ENCODE measurements around the gene KAZN. TPM values are rescaled to one million over a fixed set of nuclear protein-coding genes. Genes with fewer than 3 reads are reported as not detected.

The KAZN gene
- total and polyA plus RNA-seq, 4 donors: 17.8 to 54.0 (median 38.4) TPM

GRCh38 chr1:14848625-14849024 lies 250.1 kb downstream of the KAZN start:
- H3K4me1 ChIP-seq (ENCODE audit: control insufficient read depth, insufficient read depth, low read length): peaks cover 22% of the 10 kb centered on the region
- DNase-seq (ENCODE audit: low read depth in 4 of 6, low spot score in 6 of 6): peak in 1 of 6 donors; percentile 57
- no peaks in the 10 kb centered on the region for H3K36me3 ChIP-seq (ENCODE audit: control insufficient read depth, insufficient read depth, low read length)
- WGBS (ENCODE audit: insufficient coverage): 43% methylated on average over 15 of the region's 17 CpGs
- no peak overlapping the region for H3K4me3 ChIP-seq (ENCODE audit: low read depth, low read length)
- no peak overlapping the region for H3K27ac ChIP-seq (ENCODE audit: low read depth, low read length)
- no peaks in the 10 kb centered on the region for H3K27me3 ChIP-seq (ENCODE audit: control insufficient read depth, insufficient read depth, low read length)
- H3K9me3 ChIP-seq (ENCODE audit: control insufficient read depth, insufficient read depth, low read length): no peaks in the 10 kb centered on the region

GRCh38 chr1:14849038-14849437 lies 250.6 kb downstream of the KAZN start:
- no peaks in the 10 kb centered on the region for H3K36me3 ChIP-seq (ENCODE audit: control insufficient read depth, insufficient read depth, low read length)
- no peak overlapping the region for H3K4me3 ChIP-seq (ENCODE audit: low read depth, low read length)
- H3K4me1 ChIP-seq (ENCODE audit: control insufficient read depth, insufficient read depth, low read length): peaks cover 22% of the 10 kb centered on the region
- no peaks in the 10 kb centered on the region for H3K9me3 ChIP-seq (ENCODE audit: control insufficient read depth, insufficient read depth, low read length)
- H3K27ac ChIP-seq (ENCODE audit: low read depth, low read length): no peak overlapping the region
- no peaks in the 10 kb centered on the region for H3K27me3 ChIP-seq (ENCODE audit: control insufficient read depth, insufficient read depth, low read length)
- 58% methylated on average over 5 of the region's 8 CpGs for WGBS (ENCODE audit: insufficient coverage)
- DNase-seq (ENCODE audit: low read depth in 4 of 6, low spot score in 6 of 6): no peak

GRCh38 chr1:14850563-14850962 lies 252.1 kb downstream of the KAZN start:
- Histone ChIP-seq H3K9me3 (ENCODE audit: control insufficient read depth, insufficient read depth, low read length) (no peaks in the 10 kb centered on the region), H3K27ac (ENCODE audit: low read depth, low read length) (no peak overlapping the region), H3K4me1 (ENCODE audit: control insufficient read depth, insufficient read depth, low read length) (peaks cover 22% of the 10 kb centered on the region), H3K36me3 (ENCODE audit: control insufficient read depth, insufficient read depth, low read length) (no peaks in the 10 kb centered on the region), H3K4me3 (ENCODE audit: low read depth, low read length) (no peak overlapping the region), H3K27me3 (ENCODE audit: control insufficient read depth, insufficient read depth, low read length) (no peaks in the 10 kb centered on the region)
- peak in 1 of 6 donors; percentile 42 for DNase-seq (ENCODE audit: low read depth in 4 of 6, low spot score in 6 of 6)
- WGBS (ENCODE audit: insufficient coverage): 73% methylated on average over 5 of the region's 5 CpGs

- no peak overlapping the region for H3K4me3 ChIP-seq (ENCODE audit: low read depth, low read length)
- DNase-seq (ENCODE audit: low read depth in 4 of 6, low spot score in 6 of 6): no peak
- no peak overlapping the region for H3K27ac ChIP-seq (ENCODE audit: low read depth, low read length)
- H3K4me1 ChIP-seq (ENCODE audit: control insufficient read depth, insufficient read depth, low read length): peaks cover 20% of the 10 kb centered on the region
- H3K9me3 ChIP-seq (ENCODE audit: control insufficient read depth, insufficient read depth, low read length): no peaks in the 10 kb centered on the region
- no peaks in the 10 kb centered on the region for H3K36me3 ChIP-seq (ENCODE audit: control insufficient read depth, insufficient read depth, low read length)
- no peaks in the 10 kb centered on the region for H3K27me3 ChIP-seq (ENCODE audit: control insufficient read depth, insufficient read depth, low read length)
- WGBS (ENCODE audit: insufficient coverage): 89% methylated on average over 4 of the region's 9 CpGs
These were observed 253.3 kb downstream of the KAZN start for GRCh38 chr1:14851760-14852159.

- Histone ChIP-seq H3K4me1 (ENCODE audit: control insufficient read depth, insufficient read depth, low read length) (peaks cover 15% of the 10 kb centered on the region), H3K9me3 (ENCODE audit: control insufficient read depth, insufficient read depth, low read length) (no peaks in the 10 kb centered on the region), H3K36me3 (ENCODE audit: control insufficient read depth, insufficient read depth, low read length) (no peaks in the 10 kb centered on the region), H3K27me3 (ENCODE audit: control insufficient read depth, insufficient read depth, low read length) (no peaks in the 10 kb centered on the region), H3K4me3 (ENCODE audit: low read depth, low read length) (no peak overlapping the region), H3K27ac (ENCODE audit: low read depth, low read length) (no peak overlapping the region)
- 64% methylated on average over 9 of the region's 9 CpGs for WGBS (ENCODE audit: insufficient coverage)
- DNase-seq (ENCODE audit: low read depth in 4 of 6, low spot score in 6 of 6): peak in 1 of 6 donors; percentile 39
These were observed 253.8 kb downstream of the KAZN start for GRCh38 chr1:14852291-14852690.

GRCh38 chr1:14853518-14853917 lies 255.0 kb downstream of the KAZN start:
- Histone ChIP-seq H3K4me3 (ENCODE audit: low read depth, low read length) (no peak overlapping the region), H3K27me3 (ENCODE audit: control insufficient read depth, insufficient read depth, low read length) (no peaks in the 10 kb centered on the region), H3K27ac (ENCODE audit: low read depth, low read length) (no peak overlapping the region), H3K36me3 (ENCODE audit: control insufficient read depth, insufficient read depth, low read length) (no peaks in the 10 kb centered on the region), H3K9me3 (ENCODE audit: control insufficient read depth, insufficient read depth, low read length) (no peaks in the 10 kb centered on the region), H3K4me1 (ENCODE audit: control insufficient read depth, insufficient read depth, low read length) (peaks cover 10% of the 10 kb centered on the region)
- 82% methylated on average over 5 of the region's 5 CpGs for WGBS (ENCODE audit: insufficient coverage)
- DNase-seq (ENCODE audit: low read depth in 4 of 6, low spot score in 6 of 6): no peak

- Histone ChIP-seq H3K4me3 (ENCODE audit: low read depth, low read length) (no peak overlapping the region), H3K27ac (ENCODE audit: low read depth, low read length) (no peak overlapping the region), H3K36me3 (ENCODE audit: control insufficient read depth, insufficient read depth, low read length) (no peaks in the 10 kb centered on the region), H3K4me1 (ENCODE audit: control insufficient read depth, insufficient read depth, low read length) (peaks cover 4% of the 10 kb centered on the region), H3K27me3 (ENCODE audit: control insufficient read depth, insufficient read depth, low read length) (no peaks in the 10 kb centered on the region), H3K9me3 (ENCODE audit: control insufficient read depth, insufficient read depth, low read length) (no peaks in the 10 kb centered on the region)
- WGBS (ENCODE audit: insufficient coverage): 97% methylated on average over 3 of the region's 3 CpGs
- DNase-seq (ENCODE audit: low read depth in 4 of 6, low spot score in 6 of 6): no peak
These were observed 256.8 kb downstream of the KAZN start for GRCh38 chr1:14855268-14855667.

- no peak overlapping the region for H3K4me3 ChIP-seq (ENCODE audit: low read depth, low read length)
- H3K9me3 ChIP-seq (ENCODE audit: control insufficient read depth, insufficient read depth, low read length): no peaks in the 10 kb centered on the region
- WGBS (ENCODE audit: insufficient coverage): 87% methylated on average over 2 of the region's 6 CpGs
- DNase-seq (ENCODE audit: low read depth in 4 of 6, low spot score in 6 of 6): peak in 1 of 6 donors; percentile 28
- H3K36me3 ChIP-seq (ENCODE audit: control insufficient read depth, insufficient read depth, low read length): no peaks in the 10 kb centered on the region
- H3K4me1 ChIP-seq (ENCODE audit: control insufficient read depth, insufficient read depth, low read length): peaks cover 4% of the 10 kb centered on the region
- H3K27me3 ChIP-seq (ENCODE audit: control insufficient read depth, insufficient read depth, low read length): no peaks in the 10 kb centered on the region
- no peak overlapping the region for H3K27ac ChIP-seq (ENCODE audit: low read depth, low read length)
These were observed 257.3 kb downstream of the KAZN start for GRCh38 chr1:14855801-14856200.

GRCh38 chr1:14857436-14858195 lies 259.1 kb downstream of the KAZN start:
- Histone ChIP-seq H3K27ac (ENCODE audit: low read depth, low read length) (no peak overlapping the region), H3K27me3 (ENCODE audit: control insufficient read depth, insufficient read depth, low read length) (no peaks in the 10 kb centered on the region), H3K4me3 (ENCODE audit: low read depth, low read length) (no peak overlapping the region), H3K36me3 (ENCODE audit: control insufficient read depth, insufficient read depth, low read length) (no peaks in the 10 kb centered on the region), H3K9me3 (ENCODE audit: control insufficient read depth, insufficient read depth, low read length) (no peaks in the 10 kb centered on the region), H3K4me1 (ENCODE audit: control insufficient read depth, insufficient read depth, low read length) (no peaks in the 10 kb centered on the region)
- WGBS (ENCODE audit: insufficient coverage): 94% methylated on average over 3 of the region's 10 CpGs
- no peak for DNase-seq (ENCODE audit: low read depth in 4 of 6, low spot score in 6 of 6)

- DNase-seq (ENCODE audit: low read depth in 4 of 6, low spot score in 6 of 6): peak in 1 of 6 donors; percentile 52
- H3K27me3 ChIP-seq (ENCODE audit: control insufficient read depth, insufficient read depth, low read length): no peaks in the 10 kb centered on the region
- H3K4me1 ChIP-seq (ENCODE audit: control insufficient read depth, insufficient read depth, low read length): peaks cover 6% of the 10 kb centered on the region
- 87% methylated on average over 9 of the region's 13 CpGs for WGBS (ENCODE audit: insufficient coverage)
- H3K27ac ChIP-seq (ENCODE audit: low read depth, low read length): no peak overlapping the region
- H3K9me3 ChIP-seq (ENCODE audit: control insufficient read depth, insufficient read depth, low read length): no peaks in the 10 kb centered on the region
- H3K36me3 ChIP-seq (ENCODE audit: control insufficient read depth, insufficient read depth, low read length): no peaks in the 10 kb centered on the region
- H3K4me3 ChIP-seq (ENCODE audit: low read depth, low read length): no peak overlapping the region
These were observed 263.8 kb downstream of the KAZN start for GRCh38 chr1:14862114-14862771.

Measured in spinal cord (tissue), 10 donors.